ENCODE results near the gene SENP3.

The SENP3 gene

DNA sequence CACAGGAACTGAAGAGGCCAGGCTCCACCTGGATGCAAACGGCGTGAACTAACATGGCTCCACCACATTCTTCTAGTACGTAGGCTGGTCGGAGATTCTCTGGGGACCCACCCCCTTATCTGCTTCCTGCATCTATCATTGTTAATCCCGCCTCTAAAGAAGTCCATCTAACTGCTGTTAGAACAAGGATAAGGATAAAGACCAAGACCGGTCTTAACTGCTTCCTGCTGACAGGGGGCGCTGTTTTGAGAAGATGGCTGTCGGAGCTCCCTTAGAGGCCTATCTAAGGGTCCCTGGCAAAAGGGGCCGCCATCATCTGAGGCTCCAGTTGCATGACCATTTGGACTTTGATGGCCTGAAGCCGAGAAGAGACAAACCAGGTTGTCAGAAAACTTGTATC is 38.7 kb upstream of the SENP3 start:
- Histone ChIP-seq H3K27me3 (replicated peaks) (no peaks in the 10 kb centered on the region), H3K4me3 (ENCODE audit: low read depth, low read length) (no peak overlapping the region), H3K36me3 (replicated peaks) (no peaks in the 10 kb centered on the region), H3K27ac (no peak overlapping the region)
- peak; percentile 55 for TF ChIP-seq CTCF (IDR thresholded peaks at IDR 0.05; ENCODE audit: low read depth, low read length, missing control alignments)
- no peak for DNase-seq
- in situ Hi-C loops (cut with HindIII; ENCODE audit: low pct_ligation_motif_present, low sequenced_read_pairs): no loop called here

GRCh38 chr17:7528842-7529241 is 32.9 kb upstream of the SENP3 start:
- Histone ChIP-seq H3K4me3 (ENCODE audit: low read depth, low read length) (no peak overlapping the region), H3K27ac (no peak overlapping the region), H3K36me3 (replicated peaks) (no peaks in the 10 kb centered on the region), H3K27me3 (replicated peaks) (no peaks in the 10 kb centered on the region)
- in situ Hi-C loops (cut with HindIII; ENCODE audit: low pct_ligation_motif_present, low sequenced_read_pairs): no loop called here
- no peak for TF ChIP-seq CTCF (IDR thresholded peaks at IDR 0.05; ENCODE audit: low read depth, low read length, missing control alignments)
- no peak for DNase-seq

GRCh38 chr17:7530023-7530900 is 31.5 kb upstream of the SENP3 start:
- Histone ChIP-seq H3K27ac (no peak overlapping the region), H3K36me3 (replicated peaks) (no peaks in the 10 kb centered on the region), H3K27me3 (replicated peaks) (no peaks in the 10 kb centered on the region), H3K4me3 (ENCODE audit: low read depth, low read length) (no peak overlapping the region)
- no peak for DNase-seq
- TF ChIP-seq CTCF (IDR thresholded peaks at IDR 0.05; ENCODE audit: low read depth, low read length, missing control alignments): no peak
- in situ Hi-C loops (cut with HindIII; ENCODE audit: low pct_ligation_motif_present, low sequenced_read_pairs): no loop called here

DNA sequence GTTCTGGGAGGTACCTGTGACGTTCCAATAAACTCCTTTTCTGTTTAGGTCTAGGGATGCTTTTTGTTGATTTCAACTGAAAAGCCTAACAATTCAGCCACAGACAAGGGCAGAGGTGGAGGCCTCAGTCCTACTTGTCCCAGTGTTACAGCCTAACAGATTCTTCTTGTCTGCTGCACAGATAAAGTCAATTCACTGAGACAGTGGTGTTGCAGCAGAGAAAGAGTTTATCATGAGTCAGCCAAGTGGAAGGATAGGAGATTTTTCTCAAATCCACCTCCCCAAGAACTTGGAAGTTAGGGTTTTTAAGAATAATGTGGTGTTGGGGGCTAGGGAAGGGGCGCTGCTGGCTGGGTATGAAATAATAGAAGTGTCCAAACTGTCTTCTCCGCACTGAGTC is 23.7 kb upstream of the SENP3 start:
- H3K27ac ChIP-seq: no peak overlapping the region
- no peak for TF ChIP-seq CTCF (IDR thresholded peaks at IDR 0.05; ENCODE audit: low read depth, low read length, missing control alignments)
- H3K4me3 ChIP-seq (ENCODE audit: low read depth, low read length): no peak overlapping the region
- no peaks in the 10 kb centered on the region for H3K27me3 ChIP-seq (replicated peaks)
- in situ Hi-C loops (cut with HindIII; ENCODE audit: low pct_ligation_motif_present, low sequenced_read_pairs): no loop called here
- DNase-seq: no peak
- H3K36me3 ChIP-seq (replicated peaks): no peaks in the 10 kb centered on the region

DNA sequence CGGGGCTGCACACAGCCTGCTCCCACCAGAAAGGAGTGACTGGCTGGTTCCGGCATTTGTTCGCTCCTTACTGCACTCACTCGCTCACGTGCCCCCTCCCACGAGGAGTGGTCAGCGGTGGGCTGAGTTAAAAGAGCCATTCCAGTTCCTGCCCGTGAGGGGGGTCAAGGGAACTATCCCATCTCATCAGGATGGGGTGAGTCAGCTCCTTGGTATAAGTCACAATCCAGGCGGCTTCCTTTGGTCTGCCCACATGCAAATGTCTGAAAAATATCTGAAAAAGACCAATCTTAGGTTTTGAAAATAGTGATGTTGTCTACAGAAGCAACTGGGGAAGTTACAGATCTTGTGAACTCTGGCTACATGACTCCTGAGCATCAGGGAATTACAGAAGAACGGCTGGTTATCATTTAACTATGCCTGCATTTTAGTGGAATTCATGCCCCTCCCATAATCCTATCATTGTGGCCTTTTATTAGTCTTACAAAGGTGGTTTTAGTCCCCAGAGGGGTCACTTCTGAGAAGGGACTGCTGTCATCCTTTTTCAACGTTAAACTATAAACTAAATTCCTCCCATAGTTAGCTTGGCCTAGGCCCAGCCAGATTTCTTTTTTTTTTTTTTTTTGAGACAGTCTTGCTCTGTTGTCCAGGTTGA is 22.7 kb upstream of the SENP3 start:
- DNase-seq: peak; percentile 28
- Histone ChIP-seq H3K27me3 (replicated peaks) (no peaks in the 10 kb centered on the region), H3K4me3 (ENCODE audit: low read depth, low read length) (no peak overlapping the region), H3K36me3 (replicated peaks) (no peaks in the 10 kb centered on the region), H3K27ac (no peak overlapping the region)
- in situ Hi-C loops (cut with HindIII; ENCODE audit: low pct_ligation_motif_present, low sequenced_read_pairs): no loop called here
- TF ChIP-seq CTCF (IDR thresholded peaks at IDR 0.05; ENCODE audit: low read depth, low read length, missing control alignments): no peak

Measured in brain microvascular endothelial cell (primary cell).